DND-41 (cell line): ENCODE measurements around the gene ALS2.

ENCODE experiments used
- ATAC-seq: fragments of 200-7000 bp; cut with Tn5 transposase; 3 replicates; pipeline ENCODE4 v1.9.1; 2021; ENCODE audit warnings: low read depth; ENCODE audit not compliant: insufficient read depth
- DNase-seq: peaks from one replicate; pipeline ENCODE4 v3.0.0-alpha.2; 2020
- H2AFZ ChIP-seq: 2 replicates; pipeline ENCODE4 v1.6.0; 2012; ENCODE audit warnings: low read depth, low read length
- H3K27ac ChIP-seq: 2 replicates; pipeline ENCODE4 v1.5.1; 2012; ENCODE audit warnings: low read length, inconsistent platforms
- H3K27me3 ChIP-seq: fragments of 200-600 bp; sonication (generic); 2 replicates; pipeline ENCODE4 v1.6.0; 2012; ENCODE audit warnings: low read length, mild to moderate bottlenecking, inconsistent platforms; ENCODE audit not compliant: insufficient read depth, poor library complexity
- H3K36me3 ChIP-seq: 2 replicates; pipeline ENCODE4 v1.5.1; 2012; ENCODE audit warnings: low read length, inconsistent platforms; ENCODE audit not compliant: insufficient read depth
- H3K4me1 ChIP-seq: 2 replicates; pipeline ENCODE4 v1.5.1; 2012; ENCODE audit warnings: mild to moderate bottlenecking, low read length; ENCODE audit not compliant: insufficient read depth
- H3K4me2 ChIP-seq: 2 replicates; pipeline ENCODE4 v1.6.0; 2012; ENCODE audit warnings: mild to moderate bottlenecking, moderate library complexity, low read length, inconsistent platforms; ENCODE audit not compliant: insufficient read depth
- H3K4me3 ChIP-seq, 2 experiments: fragments of 200-600 bp in 1 of 2; shearing (Covaris generic) in 1 of 2; 2 replicates each; pipeline ENCODE4 v1.5.1; 2012 to 2016; ENCODE audit warnings: inconsistent platforms in 2 of 2, low read length in 2 of 2, mild to moderate bottlenecking in 2 of 2, low read depth in 1 of 2, moderate library complexity in 1 of 2
- H3K79me2 ChIP-seq: 2 replicates; pipeline ENCODE4 v1.6.0; 2012; ENCODE audit warnings: low read length, inconsistent platforms; ENCODE audit not compliant: insufficient read depth
- H3K9ac ChIP-seq: 2 replicates; pipeline ENCODE4 v1.6.0; 2012; ENCODE audit warnings: low read depth, mild to moderate bottlenecking, inconsistent platforms, low read length, moderate library complexity
- H3K9me3 ChIP-seq: 2 replicates; pipeline ENCODE4 v1.5.1; 2012; ENCODE audit warnings: low read length, moderate library complexity, mild to moderate bottlenecking, inconsistent platforms; ENCODE audit not compliant: insufficient read depth, severe bottlenecking
- H4K20me1 ChIP-seq: 2 replicates; pipeline ENCODE4 v1.6.0; 2012; ENCODE audit warnings: low read length; ENCODE audit not compliant: insufficient read depth
- CTCF ChIP-seq: IDR thresholded peaks from 2 replicates; pipeline ENCODE4 v1.5.1; 2012; ENCODE audit warnings: borderline replicate concordance, low read length, moderate library complexity, mild to moderate bottlenecking; ENCODE audit not compliant: poor library complexity, severe bottlenecking; ENCODE audit errors: extremely low read depth
- EZH2 ChIP-seq: IDR thresholded peaks from 3 replicates; pipeline ENCODE4 v1.6.1; 2012; ENCODE audit warnings: borderline replicate concordance, low read depth, mild to moderate bottlenecking, moderate library complexity, low read length, inconsistent platforms; ENCODE audit not compliant: severe bottlenecking

ALS2 gene

GRCh38 chr2:201701646-201702045, 79.1 kb downstream of the ALS2 start:
- Histone ChIP-seq H3K4me2 (no peak overlapping the region), H3K36me3 (peaks cover 6% of the 10 kb centered on the region; the same call in 1 of the 2 replicates), H4K20me1 (no peaks in the 10 kb centered on the region), H3K27ac (no peak overlapping the region), H2AFZ (no peak overlapping the region), H3K79me2 (no peaks in the 10 kb centered on the region), H3K4me3 (no peak overlapping the region), H3K9ac (no peak overlapping the region), H3K9me3 (no peaks in the 10 kb centered on the region), H3K27me3 (no peaks in the 10 kb centered on the region), H3K4me1 (no peaks in the 10 kb centered on the region)
- no peak for TF ChIP-seq CTCF
- no peak for TF ChIP-seq EZH2
- DNase-seq (no peak), ATAC-seq (no peak)

GRCh38 chr2:201699416-201699815, 81.3 kb downstream of the ALS2 start:
- TF ChIP-seq CTCF: no peak
- no peak for TF ChIP-seq EZH2
- Histone ChIP-seq H2AFZ (no peak overlapping the region), H3K9ac (no peak overlapping the region), H3K79me2 (no peaks in the 10 kb centered on the region), H3K27ac (no peak overlapping the region), H3K27me3 (no peaks in the 10 kb centered on the region), H3K36me3 (peaks cover 2% of the 10 kb centered on the region; the same call in 1 of the 2 replicates), H3K4me1 (no peaks in the 10 kb centered on the region), H3K4me2 (no peak overlapping the region), H4K20me1 (no peaks in the 10 kb centered on the region), H3K4me3 (no peak overlapping the region), H3K9me3 (no peaks in the 10 kb centered on the region)
- DNase-seq: no peak
- no peak for ATAC-seq

- ATAC-seq (no peak), DNase-seq (no peak)
- Histone ChIP-seq H3K4me1 (no peaks in the 10 kb centered on the region), H3K79me2 (no peaks in the 10 kb centered on the region), H3K36me3 (no peaks in the 10 kb centered on the region), H3K9me3 (no peaks in the 10 kb centered on the region), H3K4me2 (no peak within 1 kb of the TSS), H2AFZ (no peak within 1 kb of the TSS), H3K27ac (no peak within 1 kb of the TSS), H3K4me3 (no peak within 1 kb of the TSS), H3K27me3 (no peaks in the 10 kb centered on the region), H3K9ac (no peak within 1 kb of the TSS), H4K20me1 (no peaks in the 10 kb centered on the region)
- TF ChIP-seq CTCF (no peak), EZH2 (no peak)
Measured at GRCh38 chr2:201698588-201699226, 82.0 kb downstream of the ALS2 start, which contains the start of gene MPP4. Gene MPP4, minus strand, starts transcription at chr2:201698644. Its CDS starts 4,690 bp downstream, at chr2:201693954.
